ENCODE results near the gene CTSD. TPM values are rescaled to one million over a fixed set of nuclear protein-coding genes. Genes with fewer than 3 reads are reported as not detected.

The CTSD gene
- total RNA-seq, 4 donors from 2014 or later = 573 to 913 (median 707) TPM

DNA sequence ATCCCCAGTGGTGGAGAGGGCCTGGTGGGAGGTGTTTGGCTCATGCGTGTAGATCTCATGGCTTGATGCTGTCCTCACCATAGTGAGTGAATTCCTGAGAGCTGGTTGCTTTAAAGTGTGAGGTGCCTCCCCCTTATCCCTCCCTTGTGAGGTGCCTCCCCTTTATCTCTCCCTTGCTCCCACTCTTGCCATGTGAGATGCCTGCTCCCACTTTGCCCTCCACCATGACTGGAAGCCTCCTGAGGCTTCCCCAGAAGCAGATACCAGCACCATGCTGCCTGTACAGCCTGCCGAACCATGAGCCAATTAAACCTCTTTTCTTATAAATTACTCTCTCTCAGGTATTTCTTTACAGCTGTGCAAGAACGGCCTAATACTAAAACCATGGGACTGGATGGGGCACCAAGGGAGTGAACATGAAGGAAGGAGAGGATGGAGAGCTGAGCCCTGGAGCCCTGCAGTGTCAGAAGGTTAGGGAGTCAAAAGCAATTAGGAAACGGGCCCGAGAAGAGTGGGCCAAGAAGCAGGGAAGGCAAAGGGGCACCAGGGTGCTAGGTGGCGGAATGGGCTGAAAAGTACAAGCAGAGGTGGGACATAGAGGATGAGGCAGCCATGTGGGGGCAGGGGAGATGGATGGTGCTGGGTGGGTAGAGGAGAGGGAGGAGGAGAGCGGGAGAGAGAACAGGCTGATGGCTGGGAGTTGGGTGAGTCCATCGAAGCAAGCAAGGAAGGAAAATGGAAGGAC lies 22.8 kb downstream of the CTSD start:
- no peak for TF ChIP-seq POLR2A (IDR thresholded peaks at IDR 0.05)
- TF ChIP-seq, protein P1, sequence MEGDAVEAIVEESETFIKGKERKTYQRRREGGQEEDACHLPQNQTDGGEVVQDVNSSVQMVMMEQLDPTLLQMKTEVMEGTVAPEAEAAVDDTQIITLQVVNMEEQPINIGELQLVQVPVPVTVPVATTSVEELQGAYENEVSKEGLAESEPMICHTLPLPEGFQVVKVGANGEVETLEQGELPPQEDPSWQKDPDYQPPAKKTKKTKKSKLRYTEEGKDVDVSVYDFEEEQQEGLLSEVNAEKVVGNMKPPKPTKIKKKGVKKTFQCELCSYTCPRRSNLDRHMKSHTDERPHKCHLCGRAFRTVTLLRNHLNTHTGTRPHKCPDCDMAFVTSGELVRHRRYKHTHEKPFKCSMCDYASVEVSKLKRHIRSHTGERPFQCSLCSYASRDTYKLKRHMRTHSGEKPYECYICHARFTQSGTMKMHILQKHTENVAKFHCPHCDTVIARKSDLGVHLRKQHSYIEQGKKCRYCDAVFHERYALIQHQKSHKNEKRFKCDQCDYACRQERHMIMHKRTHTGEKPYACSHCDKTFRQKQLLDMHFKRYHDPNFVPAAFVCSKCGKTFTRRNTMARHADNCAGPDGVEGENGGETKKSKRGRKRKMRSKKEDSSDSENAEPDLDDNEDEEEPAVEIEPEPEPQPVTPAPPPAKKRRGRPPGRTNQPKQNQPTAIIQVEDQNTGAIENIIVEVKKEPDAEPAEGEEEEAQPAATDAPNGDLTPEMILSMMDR (IDR thresholded peaks at IDR 0.05) = no peak
- 82 to 86% methylated on average over 8 of the region's 8 CpGs for WGBS, 2 donors
- intact Hi-C loops (cut with DNase I; ENCODE audit: low total_unique reads) = no loop called here
- no peak for DNase-seq (ENCODE audit: low spot score in 2 of 2)
- H3K4me3 ChIP-seq (ENCODE audit: low read depth, poor library complexity, severe bottlenecking) = no peak overlapping the region

- H3K4me3 ChIP-seq (ENCODE audit: low read depth, poor library complexity, severe bottlenecking) = no peak overlapping the region
- TF ChIP-seq, protein P1 (IDR thresholded peaks at IDR 0.05) = no peak
- no peak for TF ChIP-seq POLR2A (IDR thresholded peaks at IDR 0.05)
- intact Hi-C loops (cut with DNase I; ENCODE audit: low total_unique reads) = no loop called here
- peak in 1 of 2 donors; percentile 65 for DNase-seq (ENCODE audit: low spot score in 2 of 2)
- 65 to 72% methylated on average over 8 of the region's 8 CpGs for WGBS, 2 donors
Observed at GRCh38 chr11:1739576-1739975, 24.2 kb downstream of the CTSD start.

GRCh38 chr11:1738380-1738779 lies 25.3 kb downstream of the CTSD start:
- 83 to 87% methylated on average over 10 of the region's 10 CpGs for WGBS, 2 donors
- TF ChIP-seq, protein P1 (IDR thresholded peaks at IDR 0.05) = no peak
- TF ChIP-seq POLR2A (IDR thresholded peaks at IDR 0.05) = no peak
- peak in 1 of 2 donors; percentile 73 for DNase-seq (ENCODE audit: low spot score in 2 of 2)
- H3K4me3 ChIP-seq (ENCODE audit: low read depth, poor library complexity, severe bottlenecking) = no peak overlapping the region
- intact Hi-C loops (cut with DNase I; ENCODE audit: low total_unique reads) = no loop called here

GRCh38 chr11:1737080-1737757 lies 26.5 kb downstream of the CTSD start:
- WGBS, 2 donors = 83 to 84% methylated on average over 6 of the region's 6 CpGs

DNA sequence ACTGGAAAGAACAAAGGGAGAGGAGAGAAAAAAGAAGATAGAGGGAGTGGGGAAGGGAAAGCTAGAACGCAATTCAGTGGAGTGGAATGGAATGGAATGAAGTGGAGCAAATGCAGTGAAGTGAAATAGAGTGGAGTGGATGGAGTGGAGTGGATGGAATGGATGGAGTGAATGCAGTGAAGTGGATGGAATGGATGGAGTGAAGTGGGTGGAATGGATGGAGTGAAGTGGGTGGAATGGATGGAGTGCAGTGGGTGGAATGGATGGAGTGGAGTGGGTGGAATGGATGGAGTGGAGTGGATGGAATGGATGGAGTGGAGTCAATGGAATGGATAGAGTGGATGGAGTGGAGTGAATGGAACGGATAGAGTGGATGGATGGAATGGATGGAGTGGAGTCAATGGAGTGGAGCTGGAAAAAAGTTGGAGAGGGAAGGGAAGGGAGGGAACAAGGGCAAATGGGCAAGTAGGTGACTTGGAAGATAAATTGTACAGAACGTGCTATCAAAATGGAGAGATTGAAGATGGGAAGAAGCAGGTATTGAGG lies 27.2 kb downstream of the CTSD start:
- 64 to 68% methylated on average over 3 of the region's 3 CpGs for WGBS, 2 donors
- DNase-seq (ENCODE audit: low spot score in 2 of 2) = no peak
- H3K4me3 ChIP-seq (ENCODE audit: low read depth, poor library complexity, severe bottlenecking) = no peak overlapping the region
- TF ChIP-seq POLR2A (IDR thresholded peaks at IDR 0.05) = no peak
- TF ChIP-seq, protein P1 (IDR thresholded peaks at IDR 0.05) = no peak
- intact Hi-C loops (cut with DNase I; ENCODE audit: low total_unique reads) = no loop called here

More at GRCh38 chr11:1737080-1737757, 26.5 kb downstream of the CTSD start:
- intact Hi-C loops (cut with DNase I; ENCODE audit: low total_unique reads) = no loop called here
- H3K4me3 ChIP-seq (ENCODE audit: low read depth, poor library complexity, severe bottlenecking) = no peak overlapping the region
- TF ChIP-seq, protein P1 (IDR thresholded peaks at IDR 0.05) = no peak
- no peak for TF ChIP-seq POLR2A (IDR thresholded peaks at IDR 0.05)
- DNase-seq (ENCODE audit: low spot score in 2 of 2) = peak in 1 of 2 donors; percentile 70
